IMR-90 (cell line): ENCODE data around the gene EPSTI1. TPM values are rescaled to one million over a fixed set of nuclear protein-coding genes. Genes with fewer than 3 reads are reported as not detected.
A peak's percentile ranks its signal among the peaks of the same experiment; 100 is the strongest.

ENCODE experiments used
- ATAC-seq: fragments of 200-7000 bp; cut with Tn5 transposase; 2 replicates; pipeline ENCODE4 v1.9.1; 2020; ENCODE audit warnings: low read depth, mild to moderate bottlenecking, moderate library complexity
- BruUV-seq: library from RNA; stranded (reverse); fragments of 400-500 nt; replicated peaks from 2 replicates; lab custom pipeline; 2021; lab: Mats Ljungman, UMichigan
- CTCF ChIA-PET: fragments of 300-600 bp; formaldehyde crosslinking; extraction: SDS; loops from one replicate; lab custom pipeline; 2021; ENCODE audit warnings: antibody characterized with exemption; lab: Yijun Ruan, JAX
- POLR2A ChIA-PET: fragments of 300-600 bp; sonication (Branson Sonifier 250); formaldehyde crosslinking; loops from one replicate; lab custom pipeline; 2022; ENCODE audit warnings: antibody characterized with exemption; ENCODE audit not compliant: unreplicated experiment; lab: Charles Lee
- DNase-seq: peaks from one replicate; pipeline ENCODE4 v3.0.0; 2013
- H2AFZ ChIP-seq: replicated peaks from 2 replicates; pipeline ENCODE3; 2013; ENCODE audit warnings: low read length, mild to moderate bottlenecking; ENCODE audit not compliant: poor library complexity
- H2AK5ac ChIP-seq: 2 replicates; pipeline ENCODE4 v1.6.1; 2013; ENCODE audit warnings: low read depth, low read length, inconsistent platforms
- H2AK9ac ChIP-seq: replicated peaks from 2 replicates; pipeline ENCODE3; 2013; ENCODE audit warnings: mild to moderate bottlenecking, low read depth, low read length, moderate library complexity; ENCODE audit not compliant: poor library complexity
- H2BK120ac ChIP-seq: 2 replicates; pipeline ENCODE4 v1.6.1; 2013; ENCODE audit warnings: low read depth, low read length, inconsistent platforms
- H2BK15ac ChIP-seq: 3 replicates; pipeline ENCODE4 v1.6.1; 2013; ENCODE audit warnings: low read depth, low read length, inconsistent platforms
- H2BK20ac ChIP-seq: 2 replicates; pipeline ENCODE4 v1.6.1; 2013; ENCODE audit warnings: low read depth, mild to moderate bottlenecking, inconsistent platforms, low read length, moderate library complexity
- H2BK5ac ChIP-seq: 2 replicates; pipeline ENCODE4 v1.6.1; 2013; ENCODE audit warnings: mild to moderate bottlenecking, low read depth, low read length, inconsistent platforms; ENCODE audit not compliant: poor library complexity, severe bottlenecking
- H3K14ac ChIP-seq: replicated peaks from 2 replicates; pipeline ENCODE4 v1.6.1; 2013; ENCODE audit warnings: low read depth, low read length, inconsistent platforms
- H3K18ac ChIP-seq: 2 replicates; pipeline ENCODE4 v1.6.1; 2013; ENCODE audit warnings: low read depth, low read length, control low read depth
- H3K23ac ChIP-seq: 2 replicates; pipeline ENCODE4 v1.6.1; 2013; ENCODE audit warnings: low read depth, low read length, inconsistent platforms
- H3K27ac ChIP-seq: 2 replicates; pipeline ENCODE4 v1.5.1; 2013; ENCODE audit warnings: mild to moderate bottlenecking, control low read depth, low read length; ENCODE audit not compliant: insufficient read depth
- H3K27me3 ChIP-seq: 2 replicates; pipeline ENCODE4 v1.6.1; 2013; ENCODE audit warnings: low read length; ENCODE audit not compliant: control insufficient read depth, insufficient read depth
- H3K36me3 ChIP-seq: 2 replicates; pipeline ENCODE4 v1.6.1; 2013; ENCODE audit warnings: low read length, mixed read lengths; ENCODE audit not compliant: control insufficient read depth, insufficient read depth
- H3K4ac ChIP-seq: 2 replicates; pipeline ENCODE4 v1.6.1; 2013; ENCODE audit warnings: low read depth, low read length, inconsistent platforms
- H3K4me1 ChIP-seq: 2 replicates; pipeline ENCODE4 v1.6.1; 2013; ENCODE audit warnings: low read length, mixed read lengths; ENCODE audit not compliant: control insufficient read depth, insufficient read depth
- H3K4me2 ChIP-seq: 2 replicates; pipeline ENCODE4 v1.6.1; 2013; ENCODE audit warnings: low read depth, mild to moderate bottlenecking, control low read depth, low read length, moderate library complexity
- H3K4me3 ChIP-seq: 2 replicates; pipeline ENCODE4 v1.5.1; 2013; ENCODE audit warnings: low read depth, mild to moderate bottlenecking, control low read depth, low read length, moderate library complexity; ENCODE audit not compliant: insufficient read depth
- H3K56ac ChIP-seq: 2 replicates; pipeline ENCODE4 v1.6.1; 2013; ENCODE audit warnings: low read length, inconsistent platforms; ENCODE audit not compliant: insufficient read depth; ENCODE audit errors: extremely low read depth
- H3K79me1 ChIP-seq, 2 experiments: 2 replicates each; pipeline ENCODE4 v1.6.1; 2013; ENCODE audit warnings: low read length in 2 of 2, inconsistent platforms in 1 of 2, low read depth in 1 of 2
- H3K9ac ChIP-seq: 2 replicates; pipeline ENCODE4 v1.6.1; 2013; ENCODE audit warnings: low read depth, low read length, control low read depth
- H3K9me1 ChIP-seq: 2 replicates; pipeline ENCODE4 v1.6.1; 2013; ENCODE audit warnings: low read length, inconsistent platforms; ENCODE audit not compliant: insufficient read depth
- H3K9me3 ChIP-seq: 2 replicates; pipeline ENCODE4 v1.6.1; 2013; ENCODE audit warnings: low read length; ENCODE audit not compliant: control insufficient read depth, insufficient read depth
- H4K20me1 ChIP-seq: 2 replicates; pipeline ENCODE4 v1.6.1; 2013; ENCODE audit warnings: low read length, inconsistent platforms; ENCODE audit not compliant: insufficient read depth
- H4K5ac ChIP-seq: 2 replicates; pipeline ENCODE4 v1.6.1; 2013; ENCODE audit warnings: mild to moderate bottlenecking, low read depth, low read length, control low read depth
- H4K8ac ChIP-seq, 2 experiments: 2 replicates each; pipeline ENCODE4 v1.6.1; 2013; ENCODE audit warnings: low read depth in 2 of 2, low read length in 2 of 2, control low read depth in 1 of 2, inconsistent platforms in 1 of 2
- H4K91ac ChIP-seq: 2 replicates; pipeline ENCODE4 v1.6.1; 2013; ENCODE audit warnings: low read depth, low read length, inconsistent platforms; ENCODE audit not compliant: insufficient read depth
- CTCF ChIP-seq: conservative IDR thresholded peaks from 2 replicates; pipeline ENCODE4 v1.5.1; 2012; ENCODE audit warnings: mild to moderate bottlenecking, low read depth, low read length, improper control_type of control experiment
- RAD21 ChIP-seq: IDR thresholded peaks from 2 replicates; pipeline ENCODE4 v1.6.1; 2012; ENCODE audit warnings: low read length, improper control_type of control experiment
- RFX5 ChIP-seq: IDR thresholded peaks from 2 replicates; pipeline ENCODE4 v1.8.0; 2012; ENCODE audit warnings: low read depth, mild to moderate bottlenecking, low read length, moderate library complexity
- SMC3 ChIP-seq: fragments of 150-350 bp; IDR thresholded peaks from 2 replicates; pipeline ENCODE4 v1.6.1; 2016; ENCODE audit warnings: low read depth, mild to moderate bottlenecking, antibody characterized with exemption, low read length, moderate library complexity
- USF2 ChIP-seq: fragments of 150-350 bp; IDR thresholded peaks from 2 replicates; pipeline ENCODE4 v1.6.1; 2017; ENCODE audit warnings: mild to moderate bottlenecking, antibody characterized with exemption, low read length, low read depth
- WGBS, 2 experiments: methylation state at CpG; one replicate each; pipeline versions ENCODE4 v1.1.5 to v1.1.7; 2013; ENCODE audit warnings: missing lambda C conversion rate in 2 of 2; ENCODE audit not compliant: insufficient read length in 1 of 2; ENCODE audit errors: extremely low coverage in 2 of 2; 5-methylcytosine and 5-hydroxymethylcytosine counted together
- dilution Hi-C: fragments of 300-500 bp; cut with HindIII; formaldehyde crosslinking; loops from one replicate; pipeline ENCODE4 v1.14.3; 2018; ENCODE audit warnings: low sequenced_read_pairs; ENCODE audit not compliant: unreplicated experiment
- in situ Hi-C: fragments of 300-500 bp; cut with MboI; formaldehyde crosslinking; loops from 3 replicates; pipeline ENCODE4 v1.14.3; 2019; ENCODE audit warnings: low sequenced_read_pairs, inconsistent platforms, mixed read lengths
- intact Hi-C: fragments of 100-400 bp; cut with micrococcal nuclease; formaldehyde crosslinking; loops from 2 replicates; pipeline ENCODE4 v1.10.0; 2022
- polyA plus RNA-seq, 3 experiments: library from polyadenylated mRNA; depleted of rRNA; stranded (reverse); fragments of >200 nt; gene quantifications; 2 replicates each; pipeline ENCODE4 v1.2.3, GENCODE V29; 2012; ENCODE audit warnings: low replicate concordance in 1 of 3
- total RNA-seq: library from RNA; depleted of rRNA; stranded (reverse); fragments of >200 nt; gene quantifications from 2 replicates; pipeline ENCODE4 v1.2.3, GENCODE V29; 2012

EPSTI1 gene
- total and polyA plus RNA-seq, 2 of the 4 experiments (the other 2 are of a cell fraction), result 0.90 to 1.6 TPM

DNA sequence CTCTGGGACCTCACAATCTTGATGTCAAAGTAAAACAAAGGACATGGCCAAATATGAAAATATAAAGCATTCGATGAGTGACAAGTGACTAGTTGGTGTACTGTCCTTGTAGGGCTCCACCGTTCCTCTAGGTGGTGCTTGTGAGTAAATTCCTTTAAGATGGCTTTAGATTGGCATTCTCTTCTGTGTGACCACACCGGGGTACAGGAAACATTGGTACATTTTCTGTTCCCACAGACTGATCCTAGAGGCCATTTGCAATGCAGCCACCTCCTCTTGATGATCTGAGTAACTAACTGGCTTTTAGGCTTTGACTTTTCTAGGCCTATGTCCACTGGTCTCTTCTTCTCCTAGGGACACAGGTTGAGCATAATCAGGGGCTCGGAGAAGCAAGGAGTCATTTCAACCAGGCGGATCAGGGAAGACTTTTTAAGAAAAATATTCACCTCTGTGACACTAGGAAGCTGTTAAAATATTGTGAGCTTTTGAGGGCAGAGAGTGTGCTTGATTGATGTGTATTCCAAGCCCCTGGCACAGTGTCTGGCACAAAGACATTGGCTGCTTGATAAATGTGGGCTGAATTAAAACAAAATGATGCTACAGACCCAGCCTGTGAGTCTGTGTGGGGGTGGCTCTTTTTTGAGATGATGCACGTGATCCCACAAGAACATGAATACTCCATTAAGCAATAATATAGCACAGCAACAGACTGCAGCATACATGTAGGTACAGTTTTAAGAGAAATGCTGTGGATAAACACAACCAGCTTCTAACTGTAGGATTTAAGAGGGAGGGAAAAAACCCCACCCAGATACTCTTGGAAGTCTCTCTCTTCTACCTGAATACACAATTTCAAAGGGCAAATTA, 21.0 kb downstream of the EPSTI1 start:
- no peak overlapping the region for H3K9ac ChIP-seq
- H3K27me3 ChIP-seq, result no peaks in the 10 kb centered on the region
- peak overlapping the region; percentile 31; the same call in 1 of the 2 replicates for H4K91ac ChIP-seq
- H3K27ac ChIP-seq, result no peak overlapping the region
- dilution Hi-C loops (no loop called here), intact Hi-C loops (loop anchor here (5.0 to 10.0 kb wide), 2 partner anchors 831 to 904 kb away; partner anchors contain the start of genes CCDC122 and LACC1), in situ Hi-C loops (no loop called here)
- no peak overlapping the region for H2AFZ ChIP-seq
- no CpG with 5 or more reads among the region's 6 CpGs for WGBS, 2 experiments
- no peak overlapping the region for H3K4me2 ChIP-seq
- ATAC-seq (peak; percentile 40; the same call in 1 of the 2 replicates), DNase-seq (peak; percentile 43)
- H4K20me1 ChIP-seq, result no peaks in the 10 kb centered on the region
- no peak overlapping the region for H3K4ac ChIP-seq
- H3K56ac ChIP-seq, result no peak overlapping the region
- no peak overlapping the region for H4K5ac ChIP-seq
- ChIA-PET CTCF (interaction anchor here (0.6 kb wide), 2 partner anchors 276 to 322 kb away, joined by 3 to 4 read pairs; no protein-coding TSS in a partner anchor), POLR2A (no interaction called here)
- peak overlapping the region; percentile 1 for H2AK5ac ChIP-seq
- H3K4me3 ChIP-seq, result no peak overlapping the region
- peak overlapping the region in 1 of 2 experiments; percentile 61; a peak in 2 of 4 replicates for H4K8ac ChIP-seq
- H3K79me1 ChIP-seq, result no peaks in the 10 kb centered on the region
- H2BK120ac ChIP-seq, result no peak overlapping the region; the same call in 1 of the 2 replicates
- no peaks in the 10 kb centered on the region for H3K9me3 ChIP-seq
- H3K4me1 ChIP-seq, result peaks cover 6% of the 10 kb centered on the region
- H3K14ac ChIP-seq, result 0 out of 2 replicates have a peak overlapping the region, but pooled peaks have one; percentile 19
- no peaks in the 10 kb centered on the region for H3K36me3 ChIP-seq
- no peak overlapping the region for H2AK9ac ChIP-seq
- H2BK20ac ChIP-seq, result peak overlapping the region; percentile 49; the same call in 1 of the 2 replicates
- no peak overlapping the region for H2BK5ac ChIP-seq
- H3K18ac ChIP-seq, result no peak overlapping the region
- H3K9me1 ChIP-seq, result no peaks in the 10 kb centered on the region
- BruUV-seq, result no TSS peak
- H3K23ac ChIP-seq, result no peak overlapping the region
- TF ChIP-seq RFX5, result no peak
- peak; percentile 43 for TF ChIP-seq SMC3
- peak; percentile 44 for TF ChIP-seq RAD21
- TF ChIP-seq CTCF, result peak; percentile 54
- no peak for TF ChIP-seq USF2
- H2BK15ac ChIP-seq, result no peak overlapping the region; the same call in 2 of the 3 replicates
